ENCODE data around the gene NDUFAF8.

The NDUFAF8 gene

GRCh38 chr17:81238815-81239713, at the start of gene NDUFAF8, which contains the start of gene TEPSIN:
Gene NDUFAF8, plus strand, starts transcription at chr17:81239318. Its CDS starts 46 bp downstream, at chr17:81239364.
Gene TEPSIN, minus strand, starts transcription at chr17:81239055. Its CDS starts 22 bp downstream, at chr17:81239033.
- DNase-seq (ENCODE audit: low read depth) = peak; percentile 87

- DNase-seq (ENCODE audit: low read depth) = no peak
Measured at GRCh38 chr17:81189670-81190530, 49.2 kb upstream of the NDUFAF8 start.

GRCh38 chr17:81190591-81190990, 48.5 kb upstream of the NDUFAF8 start:
- DNase-seq (ENCODE audit: low read depth) = no peak

- no peak for DNase-seq (ENCODE audit: low read depth)
Measured at GRCh38 chr17:81191116-81191515, 48.0 kb upstream of the NDUFAF8 start.

GRCh38 chr17:81191646-81192045, 47.5 kb upstream of the NDUFAF8 start:
- no peak for DNase-seq (ENCODE audit: low read depth)

GRCh38 chr17:81192386-81193050, 46.6 kb upstream of the NDUFAF8 start:
- no peak for DNase-seq (ENCODE audit: low read depth)

- no peak for DNase-seq (ENCODE audit: low read depth)
Measured at GRCh38 chr17:81193051-81193410, 46.1 kb upstream of the NDUFAF8 start.

GRCh38 chr17:81193470-81194224, 45.5 kb upstream of the NDUFAF8 start:
- no peak for DNase-seq (ENCODE audit: low read depth)

- no peak for DNase-seq (ENCODE audit: low read depth)
Measured at GRCh38 chr17:81194225-81194760, 44.8 kb upstream of the NDUFAF8 start.

GRCh38 chr17:81194941-81195901, 43.9 kb upstream of the NDUFAF8 start:
- DNase-seq (ENCODE audit: low read depth) = no peak

GRCh38 chr17:81195941-81196495, 43.1 kb upstream of the NDUFAF8 start:
- DNase-seq (ENCODE audit: low read depth) = no peak

- DNase-seq (ENCODE audit: low read depth) = no peak
Measured at GRCh38 chr17:81196505-81197408, 42.4 kb upstream of the NDUFAF8 start.

- no peak for DNase-seq (ENCODE audit: low read depth)
Measured at GRCh38 chr17:81197409-81197795, 41.7 kb upstream of the NDUFAF8 start.

GRCh38 chr17:81197831-81198490, 41.2 kb upstream of the NDUFAF8 start:
- DNase-seq (ENCODE audit: low read depth) = no peak

- no peak for DNase-seq (ENCODE audit: low read depth)
Measured at GRCh38 chr17:81198826-81199481, 40.2 kb upstream of the NDUFAF8 start.

GRCh38 chr17:81199482-81199830, 39.7 kb upstream of the NDUFAF8 start:
- no peak for DNase-seq (ENCODE audit: low read depth)

- DNase-seq (ENCODE audit: low read depth) = no peak
Measured at GRCh38 chr17:81200201-81200600, 38.9 kb upstream of the NDUFAF8 start.

All from stimulated activated CD8-positive, alpha-beta memory T cell treated with anti-CD3 and anti-CD28 coated beads, Interleukin-15, amount 100 ng/mL, for 1 hour (primary cell).